ENCODE results near the gene DIPK1C. TPM values are rescaled to one million over a fixed set of nuclear protein-coding genes. Genes with fewer than 3 reads are reported as not detected.

Gene DIPK1C
- total and polyA plus RNA-seq, 9 of the 15 experiments (the other 6 are each of a cell fraction or from before 2014, with no cell fraction given), result 0.04 to 0.32 (median 0.15) TPM; not detected in 2

- TF ChIP-seq ZNF445 (CRISPR knock-in tag; IDR thresholded peaks at IDR 0.05; ENCODE audit: low read depth) (no peak), ZNF280A (IDR thresholded peaks at IDR 0.05; ENCODE audit: low read depth, partially characterized antibody) (no peak), ZNF143 (CRISPR knock-in tag; IDR thresholded peaks at IDR 0.05) (no peak)
Measured at GRCh38 chr18:74392323-74392722, 64.8 kb downstream of the DIPK1C start (continued).

GRCh38 chr18:74390900-74391299 lies 66.2 kb downstream of the DIPK1C start:
- intact Hi-C loops (cut with micrococcal nuclease) (no loop called here), in situ Hi-C loops (cut with MboI) (no loop called here)
- no peaks in the 10 kb centered on the region for H3K9me1 ChIP-seq (ENCODE audit: control insufficient read depth, insufficient read depth, low read length)
- H3K9me3 ChIP-seq (replicated peaks; ENCODE audit: control insufficient read depth, insufficient read depth, low read depth, low read length), result no peaks in the 10 kb centered on the region
- FAIRE-seq (no peak), DNase-seq (ENCODE audit: extremely low read depth in 1 of 4, low spot score in 3 of 4) (no peak), ATAC-seq (no peak)
- no peak overlapping the region for H3K9ac ChIP-seq (ENCODE audit: insufficient read depth in 1 of 2, low read depth in 2 of 2, low read length in 2 of 2)
- H4K20me1 ChIP-seq (replicated peaks; ENCODE audit: control insufficient read depth, insufficient read depth, low read length), result no peaks in the 10 kb centered on the region
- H3K27me3 ChIP-seq (ENCODE audit: control insufficient read depth in 2 of 2, insufficient read depth in 2 of 2, low read length in 2 of 2), result peaks cover 5 to 41% of the 10 kb centered on the region in 2 experiments; a peak in 4 of 5 replicates
- H3K79me2 ChIP-seq (ENCODE audit: control insufficient read depth, insufficient read depth, low read length), result no peaks in the 10 kb centered on the region
- H3K4me2 ChIP-seq (ENCODE audit: insufficient read depth, low read length), result no peak overlapping the region
- H2AFZ ChIP-seq (ENCODE audit: low read depth, low read length), result no peak overlapping the region
- CTCF ChIA-PET (ENCODE audit: low intra/inter-chr PET ratio), result interaction anchor here (0.5 kb wide), 1 partner anchor 1273 kb away, joined by 3 read pairs; no protein-coding TSS in a partner anchor
- H3K4me1 ChIP-seq (replicated peaks in 1 of 2; ENCODE audit: control insufficient read depth in 2 of 2, insufficient read depth in 2 of 2, low read length in 2 of 2), result no peaks in the 10 kb centered on the region
- no peaks in the 10 kb centered on the region for H3K36me3 ChIP-seq (ENCODE audit: control insufficient read depth, insufficient read depth, low read length)
- POLR2A ChIA-PET, result interaction anchor here (0.6 kb wide), 1 partner anchor 455 kb away, joined by 3 read pairs; no protein-coding TSS in a partner anchor
- H3K4me3 ChIP-seq, result no peak overlapping the region
- no peak for TF ChIP-seq YBX1 (IDR thresholded peaks at IDR 0.05)
- TF ChIP-seq HSF4 (CRISPR knock-in tag; IDR thresholded peaks at IDR 0.05; ENCODE audit: borderline replicate concordance), result no peak
- no peak for TF ChIP-seq SMARCA4 (IDR thresholded peaks at IDR 0.05)
- no peak for TF ChIP-seq FOXP4 (CRISPR knock-in tag; IDR thresholded peaks at IDR 0.05; ENCODE audit: borderline replicate concordance)
- TF ChIP-seq FOXJ3 (CRISPR knock-in tag; IDR thresholded peaks at IDR 0.05), result no peak
- TF ChIP-seq ZNF707 (CRISPR knock-in tag; conservative IDR thresholded peaks at IDR 0.05), result no peak
- TF ChIP-seq DDX20 (tag; IDR thresholded peaks at IDR 0.05; ENCODE audit: low read depth), result no peak
- TF ChIP-seq KAT7 (CRISPR knock-in tag; IDR thresholded peaks at IDR 0.05; ENCODE audit: borderline replicate concordance), result no peak
- TF ChIP-seq NFYB (IDR thresholded peaks at IDR 0.05; ENCODE audit: extremely low read depth, insufficient read length), result no peak
- no peak for TF ChIP-seq TOE1 (IDR thresholded peaks at IDR 0.05; ENCODE audit: borderline replicate concordance)
- no peak for TF ChIP-seq TOE1 (CRISPR knock-in tag; IDR thresholded peaks at IDR 0.05; ENCODE audit: borderline replicate concordance, low read depth)
- 0% methylated on average over 3 of the region's 3 CpGs for WGBS (ENCODE audit: insufficient coverage, low coverage, missing lambda C conversion rate)
- no TSS peak for BruUV-seq (replicated peaks)
- H3K27ac ChIP-seq (ENCODE audit: extremely low read depth, low read depth, low read length), result no peak overlapping the region
